ENCODE measurements around the gene TFAP2E.

DNA sequence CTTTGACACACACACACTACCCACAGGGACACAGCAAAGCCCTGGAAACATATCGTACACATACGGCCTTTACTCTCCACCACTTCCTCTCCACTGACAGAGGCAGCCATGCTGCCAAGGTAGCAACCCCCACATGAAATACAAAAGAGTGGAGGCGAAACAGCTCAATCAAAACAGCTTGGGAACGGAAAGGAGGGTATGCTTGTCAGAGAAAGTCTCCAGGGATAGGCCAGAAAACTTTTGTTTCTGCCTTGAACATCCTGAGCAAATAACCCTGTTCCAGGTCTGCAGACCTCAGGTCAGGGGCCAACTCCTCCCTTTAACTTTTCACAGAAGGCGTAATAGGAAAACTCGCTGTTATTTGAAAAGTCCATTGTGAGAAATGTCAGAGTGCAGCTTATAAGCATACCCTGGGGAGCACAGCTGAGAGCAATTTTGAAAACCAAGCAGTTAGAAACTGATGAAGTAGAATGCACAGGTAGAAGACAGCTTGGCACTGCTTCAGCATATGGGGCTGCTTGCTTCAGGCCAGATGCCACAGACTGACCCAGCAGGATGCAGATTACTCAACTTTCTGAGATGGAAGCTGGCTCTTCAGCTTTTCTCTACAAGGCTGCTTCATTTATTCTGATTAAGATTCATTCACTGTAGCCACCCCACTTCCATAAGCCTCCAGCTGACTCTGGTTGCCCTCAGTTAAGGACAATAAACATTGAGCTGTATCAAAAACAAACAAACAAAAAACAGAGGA is 33.9 kb upstream of the TFAP2E start:
- TF ChIP-seq POLR2A (IDR thresholded peaks at IDR 0.05): no peak
- TF ChIP-seq, protein P1, sequence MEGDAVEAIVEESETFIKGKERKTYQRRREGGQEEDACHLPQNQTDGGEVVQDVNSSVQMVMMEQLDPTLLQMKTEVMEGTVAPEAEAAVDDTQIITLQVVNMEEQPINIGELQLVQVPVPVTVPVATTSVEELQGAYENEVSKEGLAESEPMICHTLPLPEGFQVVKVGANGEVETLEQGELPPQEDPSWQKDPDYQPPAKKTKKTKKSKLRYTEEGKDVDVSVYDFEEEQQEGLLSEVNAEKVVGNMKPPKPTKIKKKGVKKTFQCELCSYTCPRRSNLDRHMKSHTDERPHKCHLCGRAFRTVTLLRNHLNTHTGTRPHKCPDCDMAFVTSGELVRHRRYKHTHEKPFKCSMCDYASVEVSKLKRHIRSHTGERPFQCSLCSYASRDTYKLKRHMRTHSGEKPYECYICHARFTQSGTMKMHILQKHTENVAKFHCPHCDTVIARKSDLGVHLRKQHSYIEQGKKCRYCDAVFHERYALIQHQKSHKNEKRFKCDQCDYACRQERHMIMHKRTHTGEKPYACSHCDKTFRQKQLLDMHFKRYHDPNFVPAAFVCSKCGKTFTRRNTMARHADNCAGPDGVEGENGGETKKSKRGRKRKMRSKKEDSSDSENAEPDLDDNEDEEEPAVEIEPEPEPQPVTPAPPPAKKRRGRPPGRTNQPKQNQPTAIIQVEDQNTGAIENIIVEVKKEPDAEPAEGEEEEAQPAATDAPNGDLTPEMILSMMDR (IDR thresholded peaks at IDR 0.05 in 8 of 11, conservative IDR thresholded peaks at IDR 0.05 in 3 of 11): no peak
- peak in 1 of 3 donors; percentile 16 for TF ChIP-seq POLR2AphosphoS5 (IDR thresholded peaks at IDR 0.05)

Data from spleen (tissue), 7 donors.